Lower leg skin (tissue), 4 donors: ENCODE measurements around the gene CPNE6. TPM values are rescaled to one million over a fixed set of nuclear protein-coding genes. Genes with fewer than 3 reads are reported as not detected.

Experiments used
- DNase-seq, 2 donors: peaks; one replicate each; pipeline ENCODE4 v3.0.0-alpha.2; 2019; ENCODE audit warnings: low spot score in 2 of 2
- H3K4me3 ChIP-seq: fragments of 200-600 bp; sonication (generic); 2 replicates; pipeline ENCODE4 v1.5.1; 2017; ENCODE audit warnings: mild to moderate bottlenecking, low read depth; ENCODE audit not compliant: poor library complexity, severe bottlenecking
- POLR2A ChIP-seq, 2 donors: fragments of 450-650 bp; IDR thresholded peaks; one replicate each; pipeline ENCODE4 v1.6.1; 2016 to 2017; ENCODE audit warnings: antibody characterized with exemption in 2 of 2, mild to moderate bottlenecking in 1 of 2, moderate library complexity in 1 of 2
- WGBS, 2 donors: methylation state at CpG; one replicate each; pipeline ENCODE4 v1.1.5; 2018; 5-methylcytosine and 5-hydroxymethylcytosine counted together
- intact Hi-C: fragments of 100-400 bp; cut with DNase I; formaldehyde crosslinking; loops from one replicate; pipeline ENCODE4 v1.15.0; 2023; ENCODE audit warnings: low total_unique reads
- total RNA-seq, 4 donors: library from RNA; depleted of rRNA; stranded (reverse); fragments of >200 nt; gene quantifications; one replicate each; pipeline ENCODE4 v1.1.0, GENCODE V29; 2016
- TF ChIP-seq, protein P1 (sequence below), 3 donors: fragments of 450-650 bp; IDR thresholded peaks; one replicate each; pipeline ENCODE4 v1.5.1; 2016; ENCODE audit warnings: antibody characterized with exemption in 3 of 3, mild to moderate bottlenecking in 3 of 3, moderate library complexity in 2 of 3

The CPNE6 gene
- total RNA-seq, 4 donors from 2014 or later: 0.39 TPM; not detected in 3

DNA sequence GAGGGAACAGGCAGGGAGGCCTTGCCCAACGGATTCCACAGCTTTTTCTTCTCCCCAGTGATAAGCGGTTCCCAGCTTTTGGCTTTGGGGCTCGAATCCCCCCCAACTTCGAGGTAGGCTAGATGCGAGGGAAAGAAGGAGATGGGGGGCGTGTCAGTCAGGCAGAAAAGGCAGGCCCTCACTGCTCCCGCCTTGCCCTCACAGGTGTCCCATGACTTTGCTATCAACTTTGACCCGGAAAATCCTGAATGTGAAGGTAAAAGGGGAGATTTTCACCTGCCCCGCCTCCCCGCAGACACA is 4.9 kb downstream of the CPNE6 start:
- no peak for DNase-seq
- WGBS, 2 donors: 82 to 84% methylated on average over 10 of the region's 10 CpGs
- H3K4me3 ChIP-seq: no peak overlapping the region
- TF ChIP-seq, protein P1, sequence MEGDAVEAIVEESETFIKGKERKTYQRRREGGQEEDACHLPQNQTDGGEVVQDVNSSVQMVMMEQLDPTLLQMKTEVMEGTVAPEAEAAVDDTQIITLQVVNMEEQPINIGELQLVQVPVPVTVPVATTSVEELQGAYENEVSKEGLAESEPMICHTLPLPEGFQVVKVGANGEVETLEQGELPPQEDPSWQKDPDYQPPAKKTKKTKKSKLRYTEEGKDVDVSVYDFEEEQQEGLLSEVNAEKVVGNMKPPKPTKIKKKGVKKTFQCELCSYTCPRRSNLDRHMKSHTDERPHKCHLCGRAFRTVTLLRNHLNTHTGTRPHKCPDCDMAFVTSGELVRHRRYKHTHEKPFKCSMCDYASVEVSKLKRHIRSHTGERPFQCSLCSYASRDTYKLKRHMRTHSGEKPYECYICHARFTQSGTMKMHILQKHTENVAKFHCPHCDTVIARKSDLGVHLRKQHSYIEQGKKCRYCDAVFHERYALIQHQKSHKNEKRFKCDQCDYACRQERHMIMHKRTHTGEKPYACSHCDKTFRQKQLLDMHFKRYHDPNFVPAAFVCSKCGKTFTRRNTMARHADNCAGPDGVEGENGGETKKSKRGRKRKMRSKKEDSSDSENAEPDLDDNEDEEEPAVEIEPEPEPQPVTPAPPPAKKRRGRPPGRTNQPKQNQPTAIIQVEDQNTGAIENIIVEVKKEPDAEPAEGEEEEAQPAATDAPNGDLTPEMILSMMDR (IDR thresholded peaks at IDR 0.05): no peak
- TF ChIP-seq POLR2A (IDR thresholded peaks at IDR 0.05): no peak
- intact Hi-C loops: no loop called here

DNA sequence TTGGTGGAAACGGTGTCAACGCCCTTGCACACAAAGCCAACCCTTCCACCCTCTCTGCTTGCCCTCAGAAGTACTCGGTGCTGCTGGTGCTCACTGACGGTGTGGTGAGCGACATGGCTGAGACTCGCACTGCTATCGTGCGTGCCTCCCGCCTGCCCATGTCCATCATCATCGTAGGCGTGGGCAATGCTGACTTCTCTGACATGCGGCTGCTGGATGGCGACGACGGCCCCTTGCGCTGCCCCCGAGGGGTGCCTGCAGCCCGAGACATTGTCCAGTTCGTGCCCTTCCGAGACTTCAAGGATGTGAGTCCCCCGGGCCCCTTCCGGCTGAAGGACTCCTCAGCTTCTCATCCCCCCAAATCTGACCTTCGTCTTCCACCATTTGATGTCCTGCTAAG is 5.7 kb downstream of the CPNE6 start:
- intact Hi-C loops: no loop called here
- DNase-seq: no peak
- no peak for TF ChIP-seq POLR2A (IDR thresholded peaks at IDR 0.05)
- TF ChIP-seq, protein P1 (IDR thresholded peaks at IDR 0.05): no peak

GRCh38 chr14:24078146-24078545 is 6.8 kb downstream of the CPNE6 start:
- no peak overlapping the region for H3K4me3 ChIP-seq
- intact Hi-C loops: no loop called here
- WGBS, 2 donors: 85 to 87% methylated on average over 3 of the region's 3 CpGs
- DNase-seq: no peak
- TF ChIP-seq POLR2A (IDR thresholded peaks at IDR 0.05): no peak
- TF ChIP-seq, protein P1 (IDR thresholded peaks at IDR 0.05): no peak

More for the DNA sequence above, 5.7 kb downstream of the CPNE6 start:
- 92% methylated on average over 17 to 23 of the region's 23 CpGs for WGBS, 2 donors
- H3K4me3 ChIP-seq: no peak overlapping the region

GRCh38 chr14:24079491-24080141 is 8.3 kb downstream of the CPNE6 start:
- DNase-seq: no peak
- intact Hi-C loops: no loop called here
- no peak overlapping the region for H3K4me3 ChIP-seq
- TF ChIP-seq, protein P1 (IDR thresholded peaks at IDR 0.05): no peak
- no peak for TF ChIP-seq POLR2A (IDR thresholded peaks at IDR 0.05)
- 92 to 94% methylated on average over 9 of the region's 9 CpGs for WGBS, 2 donors

- WGBS, 2 donors: 76 to 83% methylated on average over 6 of the region's 6 CpGs
- H3K4me3 ChIP-seq: no peak overlapping the region
- intact Hi-C loops: no loop called here
- TF ChIP-seq POLR2A (IDR thresholded peaks at IDR 0.05): no peak
- TF ChIP-seq, protein P1 (IDR thresholded peaks at IDR 0.05): no peak
- no peak for DNase-seq
Observed at GRCh38 chr14:24080142-24080530, 8.8 kb downstream of the CPNE6 start.
